Skin epidermis (tissue), 12 donors: ENCODE results near the gene RUVBL1.
A peak's percentile ranks its signal among the peaks of the same experiment; 100 is the strongest.

Source experiments
- H3K27ac ChIP-seq, 21 experiments: fragments of 200-600 bp; sonication (generic) in 11 of 21; one replicate each; pipeline ENCODE4 v1.5.0; 2020; ENCODE audit warnings: mild to moderate bottlenecking in 3 of 21, inconsistent platforms in 2 of 21, moderate library complexity in 2 of 21
- H3K4me3 ChIP-seq, 7 experiments: fragments of 200-600 bp; sonication (generic) in 2 of 7; one replicate each; pipeline ENCODE4 v1.5.0; 2020; ENCODE audit warnings: inconsistent platforms in 2 of 7, mild to moderate bottlenecking in 2 of 7, moderate library complexity in 1 of 7

RUVBL1 gene

GRCh38 chr3:128091586-128091985, 32.0 kb downstream of the RUVBL1 start:
- Histone ChIP-seq H3K27ac (no peak overlapping the region), H3K4me3 (no peak overlapping the region)

- Histone ChIP-seq H3K4me3 (no peak overlapping the region), H3K27ac (no peak overlapping the region)
Observed at GRCh38 chr3:128089135-128089534, 34.5 kb downstream of the RUVBL1 start.

GRCh38 chr3:128084675-128085021, 39.0 kb downstream of the RUVBL1 start:
- H3K27ac ChIP-seq = no peak overlapping the region

GRCh38 chr3:128083980-128084674, 39.5 kb downstream of the RUVBL1 start:
- no peak overlapping the region for H3K4me3 ChIP-seq

More at GRCh38 chr3:128084675-128085021, 39.0 kb downstream of the RUVBL1 start:
- no peak overlapping the region for H3K4me3 ChIP-seq

GRCh38 chr3:128083396-128083795, 40.2 kb downstream of the RUVBL1 start:
- no peak overlapping the region for H3K4me3 ChIP-seq
- no peak overlapping the region for H3K27ac ChIP-seq

More at GRCh38 chr3:128083980-128084674, 39.5 kb downstream of the RUVBL1 start:
- no peak overlapping the region for H3K27ac ChIP-seq

GRCh38 chr3:128082546-128082945, 41.1 kb downstream of the RUVBL1 start:
- H3K27ac ChIP-seq = no peak overlapping the region

GRCh38 chr3:128081846-128082245, 41.8 kb downstream of the RUVBL1 start:
- H3K27ac ChIP-seq = no peak overlapping the region
- H3K4me3 ChIP-seq = no peak overlapping the region

More at GRCh38 chr3:128082546-128082945, 41.1 kb downstream of the RUVBL1 start:
- no peak overlapping the region for H3K4me3 ChIP-seq

GRCh38 chr3:128081226-128081625, 42.4 kb downstream of the RUVBL1 start:
- peak overlapping the region in 1 of 21 experiments; percentile 15 for H3K27ac ChIP-seq

GRCh38 chr3:128080323-128081080, 43.1 kb downstream of the RUVBL1 start:
- Histone ChIP-seq H3K4me3 (no peak overlapping the region), H3K27ac (peak overlapping the region in 1 of 21 experiments; percentile 15)

More at GRCh38 chr3:128081226-128081625, 42.4 kb downstream of the RUVBL1 start:
- no peak overlapping the region for H3K4me3 ChIP-seq

GRCh38 chr3:128079823-128080222, 43.8 kb downstream of the RUVBL1 start:
- Histone ChIP-seq H3K27ac (peak overlapping the region in 1 of 21 experiments; percentile 29), H3K4me3 (no peak overlapping the region)

- H3K4me3 ChIP-seq = no peak overlapping the region
- no peak overlapping the region for H3K27ac ChIP-seq
Observed at GRCh38 chr3:128078875-128079274, 44.7 kb downstream of the RUVBL1 start.

- Histone ChIP-seq H3K27ac (peak overlapping the region in 2 of 21 experiments; percentile 24 to 58), H3K4me3 (no peak overlapping the region)
Observed at GRCh38 chr3:128078322-128078721, 45.3 kb downstream of the RUVBL1 start.

- Histone ChIP-seq H3K4me3 (peak overlapping the region in 1 of 7 experiments; percentile 47), H3K27ac (peak overlapping the region in 9 of 21 experiments; percentile 5 to 69 (median 55))
Observed at GRCh38 chr3:128077665-128078064, 45.9 kb downstream of the RUVBL1 start.

GRCh38 chr3:128077202-128077624, 46.4 kb downstream of the RUVBL1 start:
- Histone ChIP-seq H3K27ac (peak overlapping the region in 12 of 21 experiments; percentile 5 to 69 (median 48)), H3K4me3 (peak overlapping the region; percentile 22 to 48 (median 45))

GRCh38 chr3:128076483-128077201, 47.0 kb downstream of the RUVBL1 start:
- Histone ChIP-seq H3K4me3 (peak overlapping the region; percentile 22 to 48 (median 45)), H3K27ac (peak overlapping the region in 13 of 21 experiments; percentile 6 to 81 (median 55))

GRCh38 chr3:128075522-128076482, 47.8 kb downstream of the RUVBL1 start:
- peak overlapping the region; percentile 22 to 48 (median 45) for H3K4me3 ChIP-seq
- peak overlapping the region in 15 of 21 experiments; percentile 6 to 81 (median 44) for H3K27ac ChIP-seq

GRCh38 chr3:128074851-128075521, 48.6 kb downstream of the RUVBL1 start:
- Histone ChIP-seq H3K27ac (peak overlapping the region in 10 of 21 experiments; percentile 5 to 69 (median 39)), H3K4me3 (peak overlapping the region; percentile 22 to 48 (median 45))

GRCh38 chr3:128073807-128074206, 49.8 kb downstream of the RUVBL1 start:
- Histone ChIP-seq H3K4me3 (no peak overlapping the region), H3K27ac (peak overlapping the region in 12 of 21 experiments; percentile 4 to 67 (median 36))
